ENCODE measurements around the gene GALNT5.

GALNT5 gene

GRCh38 chr2:157333304-157334047 is 76.0 kb downstream of the GALNT5 start:
- Histone ChIP-seq H3K36me3 (ENCODE audit: control insufficient read depth in 2 of 2, insufficient read depth in 1 of 2, low read length in 2 of 2) (no peaks in the 10 kb centered on the region), H3K9me3 (ENCODE audit: control insufficient read depth, insufficient read depth, low read depth, low read length) (no peaks in the 10 kb centered on the region), H3K27ac (ENCODE audit: extremely low read depth, low read depth, low read length) (no peak overlapping the region), H3K4me1 (ENCODE audit: control insufficient read depth, insufficient read depth, low read length) (no peaks in the 10 kb centered on the region), H3K4me3 (ENCODE audit: low read depth, low read length) (no peak overlapping the region)
- CTCF ChIA-PET: interaction anchor here (0.9 to 6.3 kb wide), 5 partner anchors 13 to 656 kb away, joined by 3 to 87 read pairs (median 4); no protein-coding TSS in a partner anchor
- TF ChIP-seq ZNF639 (tag by site-specific recombination; IDR thresholded peaks at IDR 0.05) (no peak), ZNF37A (tag by site-specific recombination; IDR thresholded peaks at IDR 0.05) (no peak), ZNF48 (tag by site-specific recombination; IDR thresholded peaks at IDR 0.05) (no peak), ZNF146 (tag by site-specific recombination; IDR thresholded peaks at IDR 0.05) (no peak), ZNF571 (tag by site-specific recombination; IDR thresholded peaks at IDR 0.05) (no peak), ZBTB8A (tag by site-specific recombination; IDR thresholded peaks at IDR 0.05) (no peak), ZNF501 (tag by site-specific recombination; IDR thresholded peaks at IDR 0.05) (no peak), ZNF133 (tag by site-specific recombination; IDR thresholded peaks at IDR 0.05) (no peak), ZNF292 (tag by site-specific recombination; IDR thresholded peaks at IDR 0.05; ENCODE audit: borderline replicate concordance, low read depth) (no peak), HOXD13 (CRISPR knock-in tag; IDR thresholded peaks at IDR 0.05; ENCODE audit: borderline replicate concordance) (no peak), ZNF830 (tag by site-specific recombination; IDR thresholded peaks at IDR 0.05; ENCODE audit: low read depth) (no peak), ZFP3 (tag by site-specific recombination; IDR thresholded peaks at IDR 0.05; ENCODE audit: low read depth) (no peak), KLF7 (tag by site-specific recombination; IDR thresholded peaks at IDR 0.05; ENCODE audit: borderline replicate concordance) (no peak), ZNF596 (tag by site-specific recombination; IDR thresholded peaks at IDR 0.05) (no peak), SP2 (tag by site-specific recombination; IDR thresholded peaks at IDR 0.05) (no peak), ZSCAN30 (tag by site-specific recombination; IDR thresholded peaks at IDR 0.05) (no peak), ZNF777 (tag by site-specific recombination; IDR thresholded peaks at IDR 0.05; ENCODE audit: borderline replicate concordance) (no peak), ZNF394 (tag by site-specific recombination; IDR thresholded peaks at IDR 0.05; ENCODE audit: borderline replicate concordance) (no peak)
- POLR2A ChIA-PET: no interaction called here

GRCh38 chr2:157334335-157334734 is 76.8 kb downstream of the GALNT5 start:
- TF ChIP-seq ZNF426 (tag by site-specific recombination; IDR thresholded peaks at IDR 0.05): no peak
- no peak for TF ChIP-seq ZNF704 (tag by site-specific recombination; IDR thresholded peaks at IDR 0.05)
- no peak for TF ChIP-seq ZNF132 (tag by site-specific recombination; IDR thresholded peaks at IDR 0.05; ENCODE audit: borderline replicate concordance)

More at GRCh38 chr2:157334335-157334734, 76.8 kb downstream of the GALNT5 start:
- ChIA-PET POLR2A (no interaction called here), CTCF (interaction anchor here (0.9 to 6.3 kb wide), 7 partner anchors 9 to 656 kb away, joined by 3 to 100 read pairs (median 4); partner anchors contain the start of gene ERMN)
- Histone ChIP-seq H3K4me1 (ENCODE audit: control insufficient read depth, insufficient read depth, low read length) (no peaks in the 10 kb centered on the region), H3K9me3 (ENCODE audit: control insufficient read depth, insufficient read depth, low read depth, low read length) (no peaks in the 10 kb centered on the region), H3K27ac (ENCODE audit: extremely low read depth, low read depth, low read length) (no peak overlapping the region), H3K36me3 (ENCODE audit: control insufficient read depth in 2 of 2, insufficient read depth in 1 of 2, low read length in 2 of 2) (no peaks in the 10 kb centered on the region), H3K4me3 (ENCODE audit: low read depth, low read length) (no peak overlapping the region)

All from HEK293 (cell line).